ENCODE data around the gene THSD8.
"Not testable (repeated sequence)": the region's sequence is repeated elsewhere in the genome, so short reads cannot be mapped to it uniquely, and the experiment has no call there.

Gene THSD8

DNA sequence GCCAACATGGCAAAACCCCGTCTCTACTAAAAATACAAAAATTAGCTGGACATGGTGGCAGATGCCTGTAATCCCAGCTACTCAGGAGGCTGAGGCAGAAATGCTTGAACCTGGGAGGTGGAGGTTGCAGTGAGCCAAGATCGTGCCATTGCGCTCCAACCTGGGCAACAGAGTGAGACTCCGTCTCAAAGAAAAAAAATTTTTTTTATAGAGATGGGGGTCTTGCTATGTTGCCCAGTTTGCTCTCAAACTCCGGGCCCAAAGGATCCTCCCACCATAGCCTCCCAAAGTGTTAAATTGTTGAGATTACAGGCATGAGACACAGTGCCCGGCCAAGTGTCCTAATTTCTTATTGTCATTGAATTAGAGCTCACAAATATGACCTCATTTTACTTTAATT, 15.3 kb downstream of the THSD8 start:
- in situ Hi-C loops (cut with MboI; ENCODE audit: low sequenced_read_pairs): not testable (repeated sequence)

- in situ Hi-C loops (cut with MboI; ENCODE audit: low sequenced_read_pairs): not testable (repeated sequence)
These were observed 15.9 kb downstream of the THSD8 start for GRCh38 chr19:12817810-12818209.

DNA sequence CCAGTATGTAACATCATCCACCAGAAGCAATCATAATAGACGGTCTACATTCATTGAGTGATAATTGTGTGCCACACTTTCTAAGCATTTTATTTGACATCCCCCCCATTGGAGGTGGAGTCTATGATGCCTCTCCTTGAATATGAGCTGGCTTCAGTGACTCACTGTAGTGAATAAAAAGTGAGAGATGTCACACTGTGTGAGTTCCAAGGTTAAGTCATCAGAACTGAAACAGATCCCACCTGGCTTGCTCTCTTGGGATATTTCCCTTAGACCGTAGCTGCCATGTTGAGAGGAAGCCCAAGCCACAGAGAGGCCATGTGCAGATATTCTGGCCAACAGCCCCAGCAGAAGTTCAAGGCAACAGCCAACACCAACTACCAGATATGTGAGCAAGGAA, 19.9 kb downstream of the THSD8 start:
- in situ Hi-C loops (cut with MboI; ENCODE audit: low sequenced_read_pairs): no loop called here

DNA sequence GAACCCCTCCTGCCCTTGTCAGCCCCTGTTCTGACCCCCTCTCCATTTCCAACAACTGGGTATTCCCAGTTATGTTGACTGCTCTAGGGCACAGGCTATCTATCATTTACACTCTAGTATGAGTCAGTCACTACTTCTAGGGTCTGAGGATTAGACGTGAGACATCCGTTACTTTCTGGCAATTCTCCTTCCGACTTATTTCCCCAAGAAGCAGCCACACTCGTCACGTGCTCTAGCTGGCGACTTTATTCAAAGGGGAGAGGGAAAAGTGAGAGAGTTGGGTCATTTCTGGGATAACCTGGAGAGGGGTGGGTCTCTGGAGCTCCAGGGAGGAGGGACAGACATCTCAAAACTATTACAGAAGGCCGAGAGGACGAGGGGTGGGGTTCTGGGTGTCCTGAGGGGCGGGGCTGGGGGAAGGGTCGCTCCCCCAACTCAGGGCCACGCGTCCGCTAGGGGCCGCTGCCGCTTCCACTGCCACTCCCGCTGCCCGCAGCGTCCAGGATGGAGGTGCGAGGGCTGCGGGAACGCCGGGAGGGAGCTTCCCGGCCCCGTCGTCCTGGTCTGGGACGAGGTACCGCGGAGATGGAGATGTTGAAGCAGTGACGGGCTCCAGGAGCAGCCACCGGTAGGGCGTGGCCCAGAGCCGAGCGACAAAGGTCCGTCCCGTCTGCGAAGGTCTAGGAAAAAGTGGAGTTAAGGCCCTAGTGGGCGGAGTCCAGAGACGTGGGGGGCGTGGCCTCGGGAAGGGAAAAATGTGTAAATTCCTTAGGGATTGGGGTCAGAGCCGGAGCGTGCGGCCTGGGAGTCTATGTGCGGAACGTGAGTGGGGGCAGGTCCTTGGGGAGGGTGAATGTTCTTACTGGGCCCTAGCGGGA, 23.6 kb downstream of the THSD8 start:
- in situ Hi-C loops (cut with MboI; ENCODE audit: low sequenced_read_pairs): no loop called here

DNA sequence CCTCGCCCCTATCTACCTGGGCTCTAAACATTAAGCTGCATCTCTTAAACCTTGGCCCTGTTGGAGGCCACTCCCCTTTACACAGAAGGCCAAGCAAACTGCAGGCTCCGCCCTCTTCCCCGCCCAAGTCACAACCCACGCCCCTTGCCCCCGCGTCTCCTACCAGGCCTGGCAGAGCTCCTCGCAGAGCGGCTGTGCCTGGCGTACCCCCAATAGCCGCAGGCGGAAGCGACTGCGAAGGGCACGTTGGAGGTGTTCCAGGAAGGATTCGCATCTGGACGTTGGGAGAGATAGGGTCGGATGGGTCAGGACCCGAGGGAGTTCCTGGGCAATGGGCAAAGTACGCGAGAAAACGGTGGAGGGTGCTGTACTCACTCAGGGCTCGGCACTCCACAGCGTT, 26.6 kb downstream of the THSD8 start:
- in situ Hi-C loops (cut with MboI; ENCODE audit: low sequenced_read_pairs): no loop called here

DNA sequence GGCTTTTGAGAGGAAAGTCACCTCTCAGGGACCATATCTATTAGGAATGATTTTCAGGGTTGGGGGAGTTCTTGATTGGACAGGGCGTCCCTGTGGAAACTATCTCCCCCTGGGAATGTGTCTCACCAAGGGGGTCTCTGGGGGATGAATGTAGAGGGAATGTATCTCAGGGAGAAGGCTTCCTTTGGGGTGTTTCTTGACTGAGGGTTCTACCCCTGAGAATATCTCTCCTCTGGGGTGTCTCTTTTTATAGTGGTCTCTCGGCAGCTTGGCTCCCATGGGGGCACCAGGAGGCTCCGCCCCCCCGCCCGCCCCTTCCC, 31.5 kb downstream of the THSD8 start:
- in situ Hi-C loops (cut with MboI; ENCODE audit: low sequenced_read_pairs): no loop called here

GRCh38 chr19:12833738-12834565, 32.1 kb downstream of the THSD8 start:
- in situ Hi-C loops (cut with MboI; ENCODE audit: low sequenced_read_pairs): no loop called here

GRCh38 chr19:12834566-12834943, 32.7 kb downstream of the THSD8 start, which contains the start of gene RTBDN:
TSS of gene RTBDN (minus strand) at chr19:12834579. CDS start at chr19:12829979, 4,600 bp downstream.
- in situ Hi-C loops (cut with MboI; ENCODE audit: low sequenced_read_pairs): no loop called here

DNA sequence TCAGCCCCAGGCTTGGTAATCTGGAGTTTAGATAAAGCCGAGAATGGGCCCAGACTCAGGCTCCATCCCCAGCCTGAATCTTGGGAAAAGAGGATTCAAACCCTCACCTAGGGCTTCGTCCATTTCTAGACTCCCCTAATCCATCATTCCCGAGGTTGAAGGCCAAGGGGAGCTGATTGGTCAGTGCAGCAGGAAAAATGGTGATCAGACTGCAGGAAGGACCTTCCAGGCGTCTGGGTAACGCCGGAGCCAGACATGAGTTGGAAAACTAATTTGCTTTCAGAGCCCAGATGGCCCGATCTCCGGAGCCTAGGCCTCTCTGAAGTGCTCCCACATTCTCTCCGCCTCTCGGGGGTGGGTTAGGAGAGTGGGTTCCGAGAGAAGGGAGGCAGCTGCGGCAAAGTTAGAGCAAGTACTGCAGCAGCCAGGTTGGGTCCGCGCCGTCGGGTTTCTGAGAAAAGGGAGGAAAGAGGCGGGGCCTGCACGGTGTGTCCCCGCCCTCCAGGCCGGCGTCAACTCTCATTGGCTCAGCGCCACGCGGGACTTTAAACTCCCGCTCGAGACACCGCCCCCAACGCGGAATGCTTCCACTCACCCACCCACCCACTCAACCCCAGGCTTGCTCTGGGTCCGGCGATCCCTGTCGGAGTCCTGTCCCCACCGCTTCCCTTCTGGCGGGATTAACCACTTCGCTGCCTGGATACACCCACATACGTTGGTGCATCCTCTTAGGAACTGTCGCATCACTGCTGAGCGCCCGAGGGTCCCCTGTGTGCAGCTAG, 33.3 kb downstream of the THSD8 start:
- in situ Hi-C loops (cut with MboI; ENCODE audit: low sequenced_read_pairs): no loop called here

DNA sequence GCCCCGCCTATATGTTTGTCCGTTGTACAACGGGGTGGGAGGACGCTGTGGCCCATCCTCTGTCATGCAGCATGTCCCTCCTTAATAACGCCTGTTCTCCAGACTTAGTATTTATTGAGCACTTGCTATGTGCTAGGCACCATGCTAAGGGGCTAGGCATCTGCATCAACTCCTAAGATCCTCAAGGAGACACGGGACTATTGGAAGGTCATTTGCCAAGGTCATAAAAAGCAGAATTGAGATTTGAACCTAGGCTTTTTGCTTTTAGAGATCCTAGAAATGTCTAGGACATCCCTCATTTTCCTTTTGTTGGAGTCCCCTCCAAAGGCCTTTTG, 34.6 kb downstream of the THSD8 start:
- in situ Hi-C loops (cut with MboI; ENCODE audit: low sequenced_read_pairs): no loop called here

GRCh38 chr19:12837225-12837624, 35.4 kb downstream of the THSD8 start:
- in situ Hi-C loops (cut with MboI; ENCODE audit: low sequenced_read_pairs): no loop called here

DNA sequence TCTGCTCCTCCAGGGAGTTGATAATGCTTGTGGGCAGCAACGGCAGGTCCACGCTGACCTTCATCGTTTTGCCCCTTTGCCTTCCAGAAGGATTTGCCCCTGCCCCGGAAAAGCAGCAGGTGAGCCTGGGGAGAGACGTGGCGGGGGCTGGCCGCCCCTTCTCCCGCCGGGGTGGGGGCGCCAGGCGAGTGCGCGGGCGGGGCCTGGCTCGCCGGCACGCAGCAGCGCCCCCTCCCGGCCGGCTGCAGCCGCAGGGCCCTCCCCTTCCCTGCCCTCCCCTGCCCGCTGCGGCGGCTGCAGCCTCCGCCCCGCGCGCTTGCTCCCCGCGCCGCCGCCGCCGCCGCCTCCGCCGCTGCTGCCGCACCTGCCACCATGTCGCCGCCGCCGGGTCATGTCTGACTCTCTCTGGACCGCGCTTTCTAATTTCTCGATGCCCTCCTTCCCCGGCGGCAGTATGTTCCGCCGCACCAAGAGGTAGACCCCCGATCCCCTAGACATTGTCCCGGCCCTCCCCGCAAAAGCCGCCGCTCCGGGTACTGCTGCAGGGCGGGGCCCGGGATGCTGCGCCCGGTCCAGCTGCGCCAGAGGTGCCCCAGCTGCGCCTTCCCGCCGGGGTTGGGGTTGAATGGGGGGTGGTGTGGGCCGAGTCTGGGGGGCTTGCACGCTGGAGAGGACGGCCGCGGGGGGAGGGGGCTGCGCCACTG, 36.5 kb downstream of the THSD8 start, which contains the start of gene MAST1:
Gene MAST1, plus strand, starts transcription at position 334 of the 704 bp plus-strand sequence. Its CDS starts 58 bp downstream, at position 392.
- in situ Hi-C loops (cut with MboI; ENCODE audit: low sequenced_read_pairs): no loop called here

DNA sequence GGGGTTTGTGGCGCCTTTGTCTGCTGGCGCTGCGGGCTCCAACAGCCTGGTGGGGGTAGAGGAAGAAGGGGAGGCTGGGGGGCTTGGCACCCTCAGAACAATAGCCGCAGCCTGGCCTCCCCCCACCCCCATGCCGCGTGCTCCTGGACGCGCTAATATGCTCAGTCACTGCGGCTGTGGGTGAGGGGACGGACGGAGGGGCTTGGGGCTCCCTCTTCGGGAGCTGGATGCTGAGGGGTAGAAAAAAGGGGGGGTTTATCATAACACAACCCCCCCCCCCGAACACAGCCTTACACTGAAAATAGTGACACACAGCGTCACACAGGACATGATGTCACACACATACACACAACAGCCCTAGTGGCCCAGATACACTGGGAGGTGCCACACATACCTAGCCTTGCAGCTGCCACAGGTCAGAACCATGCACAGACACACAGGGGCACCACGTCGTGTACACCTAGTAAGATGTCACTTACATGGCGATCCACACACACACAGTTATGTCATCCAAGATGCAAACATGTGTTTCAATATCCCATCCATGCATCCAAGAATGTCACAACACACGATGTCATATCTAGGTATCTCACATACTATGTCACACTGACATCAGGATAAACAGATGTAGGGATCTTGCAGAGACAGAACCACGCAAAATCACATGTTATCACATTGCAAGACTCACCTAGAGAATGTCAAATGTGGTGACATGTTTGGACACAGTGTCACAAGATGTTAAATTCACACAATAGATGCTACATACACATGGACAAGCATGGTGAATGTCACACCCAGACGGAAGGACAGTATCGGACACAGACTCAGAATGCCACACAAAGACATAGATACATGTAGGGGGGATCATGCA, 37.3 kb downstream of the THSD8 start:
- in situ Hi-C loops (cut with MboI; ENCODE audit: low sequenced_read_pairs): no loop called here

DNA sequence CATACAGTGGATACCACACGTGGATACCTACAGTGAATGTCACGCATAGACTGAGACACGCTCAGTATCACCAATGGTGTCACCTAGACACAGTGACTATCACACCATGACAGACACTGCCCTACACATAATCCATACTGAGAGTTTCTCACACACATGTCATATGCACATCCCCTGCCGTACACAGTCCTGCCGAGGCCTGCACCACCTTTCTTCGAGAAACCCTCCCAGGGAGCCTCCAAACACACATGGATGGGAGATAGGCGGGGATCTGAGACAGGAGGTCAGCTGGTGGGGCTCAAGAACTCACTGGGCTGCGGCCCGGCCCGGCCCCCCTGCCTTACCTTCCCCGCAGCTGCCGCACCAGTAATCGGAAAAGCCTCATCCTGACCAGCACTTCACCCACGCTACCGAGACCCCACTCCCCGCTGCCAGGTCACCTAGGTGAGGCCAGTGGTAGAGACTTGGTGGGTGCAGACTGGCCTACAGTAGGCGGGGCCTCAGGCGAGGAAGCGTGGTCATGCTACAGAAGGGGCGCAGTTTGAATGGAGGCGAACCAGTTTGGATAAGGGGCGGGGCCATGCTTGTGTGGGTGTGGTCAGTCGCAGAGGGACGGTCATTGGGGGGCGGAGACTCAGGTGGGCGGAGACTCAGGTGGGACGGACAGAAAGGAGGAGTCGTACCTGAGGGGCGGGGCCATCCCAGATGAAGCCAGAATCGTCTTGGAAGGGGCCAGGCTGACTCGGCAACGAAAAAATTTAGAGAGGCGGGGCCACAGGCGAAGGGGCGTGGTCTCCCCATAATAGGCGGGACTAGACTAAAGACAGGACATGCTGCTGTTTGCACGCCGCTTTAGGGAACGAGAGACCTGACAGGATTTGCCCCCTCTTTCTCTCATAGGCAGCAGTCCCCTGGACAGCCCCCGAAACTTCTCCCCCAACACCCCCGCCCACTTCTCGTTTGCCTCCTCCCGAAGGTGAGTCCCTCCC, 38.5 kb downstream of the THSD8 start:
- in situ Hi-C loops (cut with MboI; ENCODE audit: low sequenced_read_pairs): no loop called here

DNA sequence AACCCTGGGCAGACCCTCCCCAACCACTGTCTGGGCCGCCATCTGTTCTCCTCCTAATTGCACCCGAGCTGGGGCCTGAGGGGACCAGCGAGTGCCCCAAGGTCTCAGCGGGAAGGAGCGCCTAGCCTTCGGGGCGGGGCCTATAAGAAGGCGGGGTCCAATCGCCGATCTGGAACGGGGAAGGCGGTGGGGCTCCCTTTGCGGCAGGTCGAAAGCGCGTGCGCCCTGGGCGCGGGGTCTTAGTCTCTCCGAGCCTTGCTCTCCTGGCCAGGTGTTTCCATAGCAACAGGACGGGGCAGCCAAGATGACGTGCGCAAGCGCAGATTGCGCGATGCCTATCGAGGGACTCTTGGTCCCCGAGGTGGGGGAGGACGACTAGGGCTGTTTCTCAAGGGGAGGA, 39.2 kb downstream of the THSD8 start:
- in situ Hi-C loops (cut with MboI; ENCODE audit: low sequenced_read_pairs): no loop called here

DNA sequence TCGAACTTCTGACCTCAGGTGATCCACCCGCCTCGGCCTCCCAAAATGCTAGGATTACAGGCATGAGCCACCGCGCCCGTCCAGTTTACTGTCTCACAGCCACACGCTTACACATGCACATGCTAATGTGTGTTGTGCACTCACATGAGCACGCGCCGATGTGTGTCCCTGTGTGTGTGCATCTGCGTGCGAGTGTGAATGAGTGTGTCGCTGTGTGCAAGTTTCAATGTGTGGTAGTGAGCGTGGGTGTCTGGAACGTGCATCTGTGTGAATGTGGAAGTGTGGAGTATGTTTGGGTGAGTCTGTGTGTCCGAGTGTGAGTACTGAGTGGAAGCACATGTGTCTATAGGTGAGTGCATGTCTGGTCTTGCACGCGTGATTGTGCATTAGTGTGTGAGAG, 40.6 kb downstream of the THSD8 start:
- in situ Hi-C loops (cut with MboI; ENCODE audit: low sequenced_read_pairs): no loop called here

DNA sequence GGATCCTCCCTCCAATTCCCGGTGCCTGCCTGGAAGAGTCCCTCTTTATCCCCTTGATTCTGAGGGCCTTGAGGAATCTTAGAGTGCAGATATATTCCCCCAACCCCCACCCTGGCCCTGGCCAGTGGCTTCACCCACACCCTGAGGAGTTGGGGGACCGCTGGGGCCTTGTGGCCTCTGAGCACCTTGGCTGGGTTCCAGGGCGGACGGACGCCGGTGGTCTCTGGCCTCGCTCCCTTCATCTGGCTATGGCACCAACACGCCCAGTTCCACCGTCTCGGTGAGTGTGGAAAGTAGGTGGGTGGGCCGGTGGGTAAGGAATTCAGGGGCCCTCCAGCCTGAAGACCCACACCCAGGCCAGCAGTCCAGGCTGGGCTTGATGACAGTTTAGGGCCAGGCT, 41.5 kb downstream of the THSD8 start:
- in situ Hi-C loops (cut with MboI; ENCODE audit: low sequenced_read_pairs): no loop called here

- in situ Hi-C loops (cut with MboI; ENCODE audit: low sequenced_read_pairs): no loop called here
These were observed 42.3 kb downstream of the THSD8 start for GRCh38 chr19:12843999-12844732.
